HG02884 (cell line): Measurements from ENCODE around the gene GDF10.

ENCODE experiments used
- ATAC-seq: cut with Tn5 transposase; IDR thresholded peaks from one replicate; pipeline ENCODE4 v1.9.1; 2021; ENCODE audit warnings: mild to moderate bottlenecking, moderate library complexity; ENCODE audit not compliant: unreplicated experiment

The GDF10 gene

GRCh38 chr10:47312663-47312995 is 12.6 kb downstream of the GDF10 start:
- no peak for ATAC-seq

GRCh38 chr10:47314416-47314970 is 14.5 kb downstream of the GDF10 start:
- no peak for ATAC-seq

GRCh38 chr10:47315421-47315820 is 15.4 kb downstream of the GDF10 start:
- no peak for ATAC-seq

- no peak for ATAC-seq
These were observed 16.1 kb downstream of the GDF10 start for GRCh38 chr10:47316131-47316530.

- ATAC-seq = no peak
These were observed 17.3 kb downstream of the GDF10 start for GRCh38 chr10:47317251-47317650.

GRCh38 chr10:47318706-47319105 is 18.7 kb downstream of the GDF10 start:
- ATAC-seq = no peak

GRCh38 chr10:47319784-47320183 is 19.8 kb downstream of the GDF10 start:
- ATAC-seq = no peak

GRCh38 chr10:47320812-47321211 is 20.8 kb downstream of the GDF10 start:
- ATAC-seq = no peak

- no peak for ATAC-seq
These were observed 21.7 kb downstream of the GDF10 start for GRCh38 chr10:47321521-47322195.

- no peak for ATAC-seq
These were observed 22.5 kb downstream of the GDF10 start, which contains the start of gene GDF2 for GRCh38 chr10:47322300-47323061. Gene GDF2, plus strand, starts transcription at chr10:47322454. Its CDS starts 215 bp downstream, at chr10:47322669.

GRCh38 chr10:47323087-47323486 is 23.1 kb downstream of the GDF10 start:
- no peak for ATAC-seq

GRCh38 chr10:47323636-47324296 is 23.8 kb downstream of the GDF10 start:
- no peak for ATAC-seq

- ATAC-seq = no peak
These were observed 25.6 kb downstream of the GDF10 start for GRCh38 chr10:47325303-47326291.

GRCh38 chr10:47326306-47326926 is 26.4 kb downstream of the GDF10 start:
- no peak for ATAC-seq

GRCh38 chr10:47326927-47327330 is 26.9 kb downstream of the GDF10 start:
- no peak for ATAC-seq

GRCh38 chr10:47329855-47330254 is 29.9 kb downstream of the GDF10 start:
- ATAC-seq = no peak

GRCh38 chr10:47330366-47330765 is 30.4 kb downstream of the GDF10 start:
- no peak for ATAC-seq

GRCh38 chr10:47330804-47331203 is 30.8 kb downstream of the GDF10 start:
- ATAC-seq = no peak

- ATAC-seq = no peak
These were observed 31.5 kb downstream of the GDF10 start for GRCh38 chr10:47331491-47331890.

- ATAC-seq = no peak
These were observed 32.0 kb downstream of the GDF10 start for GRCh38 chr10:47331954-47332353.
